ENCODE results near the gene TOMM6. TPM values are rescaled to one million over a fixed set of nuclear protein-coding genes. Genes with fewer than 3 reads are reported as not detected.
"Not testable (repeated sequence)": the region's sequence is repeated elsewhere in the genome, so short reads cannot be mapped to it uniquely, and the experiment has no call there.

Gene TOMM6
- total RNA-seq, 1 donor from 2014 or later: 167 TPM

- Mint-ChIP-seq H3K27ac (ENCODE audit: unreplicated experiment) (no peak overlapping the region), H3K36me3 (ENCODE audit: low read depth, unreplicated experiment) (peaks cover 4% of the 10 kb centered on the region), H3K4me3 (ENCODE audit: unreplicated experiment) (no peak overlapping the region), H3K27me3 (ENCODE audit: unreplicated experiment) (peaks cover 2% of the 10 kb centered on the region), H3K4me1 (ENCODE audit: unreplicated experiment) (peaks cover 3% of the 10 kb centered on the region), H3K9me3 (ENCODE audit: unreplicated experiment) (no peaks in the 10 kb centered on the region)
- no peak for DNase-seq (ENCODE audit: low spot score)
- no peak for TF ChIP-seq CTCF (IDR thresholded peaks at IDR 0.05; ENCODE audit: unreplicated experiment)
Measured at GRCh38 chr6:41759905-41760579, 27.5 kb upstream of the TOMM6 start.

DNA sequence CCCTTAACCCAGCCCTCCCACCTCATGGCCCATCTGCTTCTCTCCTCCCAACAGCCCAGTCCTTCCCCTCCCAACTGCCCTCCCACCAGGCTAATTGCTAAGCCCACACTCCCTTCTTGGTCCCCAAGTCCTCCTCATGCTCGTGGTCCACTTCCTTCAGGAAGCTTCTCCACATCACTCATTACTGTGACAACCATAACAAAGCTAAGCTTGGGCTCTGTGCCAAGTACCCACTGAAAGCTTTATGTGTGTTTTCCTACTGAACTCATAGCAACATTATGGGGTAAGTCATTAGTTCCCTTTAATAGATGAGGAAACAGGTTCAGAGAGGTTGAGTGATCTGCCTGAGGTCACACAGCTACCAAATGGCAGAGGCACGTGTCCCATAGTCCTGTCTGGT is 24.0 kb upstream of the TOMM6 start:
- Mint-ChIP-seq H3K9me3 (ENCODE audit: unreplicated experiment) (no peaks in the 10 kb centered on the region), H3K27me3 (ENCODE audit: unreplicated experiment) (peaks cover 3% of the 10 kb centered on the region), H3K36me3 (ENCODE audit: low read depth, unreplicated experiment) (peaks cover 4% of the 10 kb centered on the region), H3K4me1 (ENCODE audit: unreplicated experiment) (peaks cover 21% of the 10 kb centered on the region), H3K27ac (ENCODE audit: unreplicated experiment) (no peak overlapping the region), H3K4me3 (ENCODE audit: unreplicated experiment) (no peak overlapping the region)
- no peak for TF ChIP-seq CTCF (IDR thresholded peaks at IDR 0.05; ENCODE audit: unreplicated experiment)
- no peak for DNase-seq (ENCODE audit: low spot score)

DNA sequence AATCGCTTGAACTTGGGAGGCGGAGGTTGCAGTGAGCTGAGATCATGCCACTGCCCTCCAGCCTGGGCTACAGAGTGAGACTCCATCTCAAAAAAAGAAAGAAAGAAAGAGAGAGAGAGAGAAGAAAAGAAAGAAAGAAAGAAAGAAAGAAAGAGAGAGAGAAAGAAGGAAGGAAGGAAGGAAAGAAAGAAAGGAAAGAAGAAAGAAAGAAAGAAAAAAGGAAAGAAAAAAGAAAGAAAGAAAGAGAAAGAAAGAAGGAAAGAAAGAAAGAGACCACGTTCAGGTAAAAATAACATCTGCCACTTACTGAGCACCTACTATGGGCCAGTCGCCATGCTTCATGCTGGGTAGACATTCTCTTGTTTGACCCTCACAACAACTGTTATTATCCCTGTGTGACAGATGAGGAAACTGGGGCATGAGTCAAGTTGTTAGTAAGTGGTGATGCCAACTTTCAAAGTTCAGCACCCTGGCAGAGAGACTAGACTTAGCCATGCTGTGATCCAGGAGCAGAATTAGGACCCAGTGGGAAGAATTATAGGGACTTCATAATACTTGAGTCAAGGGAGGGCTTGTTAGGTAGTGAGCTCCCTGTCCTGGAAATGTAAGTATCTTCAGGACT is 21.3 kb upstream of the TOMM6 start:
- not testable (repeated sequence) for H3K27ac Mint-ChIP-seq (ENCODE audit: unreplicated experiment); H3K9me3 Mint-ChIP-seq (ENCODE audit: unreplicated experiment); H3K4me3 Mint-ChIP-seq (ENCODE audit: unreplicated experiment); H3K36me3 Mint-ChIP-seq (ENCODE audit: low read depth, unreplicated experiment); H3K27me3 Mint-ChIP-seq (ENCODE audit: unreplicated experiment); DNase-seq (ENCODE audit: low spot score)
- H3K4me1 Mint-ChIP-seq (ENCODE audit: unreplicated experiment): peaks cover 31% of the 10 kb centered on the region

- Mint-ChIP-seq H3K9me3 (ENCODE audit: unreplicated experiment) (no peaks in the 10 kb centered on the region), H3K27ac (ENCODE audit: unreplicated experiment) (peak overlapping the region; percentile 24), H3K4me1 (ENCODE audit: unreplicated experiment) (peaks cover 33% of the 10 kb centered on the region), H3K36me3 (ENCODE audit: low read depth, unreplicated experiment) (peaks cover 15% of the 10 kb centered on the region), H3K27me3 (ENCODE audit: unreplicated experiment) (peaks cover 3% of the 10 kb centered on the region), H3K4me3 (ENCODE audit: unreplicated experiment) (no peak overlapping the region)
- DNase-seq (ENCODE audit: low spot score): no peak
- TF ChIP-seq CTCF (IDR thresholded peaks at IDR 0.05; ENCODE audit: unreplicated experiment): no peak
Measured at GRCh38 chr6:41767112-41767833, 20.2 kb upstream of the TOMM6 start.

- peaks cover 33% of the 10 kb centered on the region for H3K4me1 Mint-ChIP-seq (ENCODE audit: unreplicated experiment)
- peak overlapping the region; percentile 78 for H3K27ac Mint-ChIP-seq (ENCODE audit: unreplicated experiment)
- H3K9me3 Mint-ChIP-seq (ENCODE audit: unreplicated experiment): no peaks in the 10 kb centered on the region
- peaks cover 3% of the 10 kb centered on the region for H3K27me3 Mint-ChIP-seq (ENCODE audit: unreplicated experiment)
- H3K36me3 Mint-ChIP-seq (ENCODE audit: low read depth, unreplicated experiment): peaks cover 19% of the 10 kb centered on the region
- H3K4me3 Mint-ChIP-seq (ENCODE audit: unreplicated experiment): no peak overlapping the region
- no peak for DNase-seq (ENCODE audit: low spot score)
- no peak for TF ChIP-seq CTCF (IDR thresholded peaks at IDR 0.05; ENCODE audit: unreplicated experiment)
Measured at GRCh38 chr6:41768545-41769308, 18.8 kb upstream of the TOMM6 start.
